ENCODE data around the gene NBAS.
"Not testable (repeated sequence)": the region's sequence is repeated elsewhere in the genome, so short reads cannot be mapped to it uniquely, and the experiment has no call there.

The NBAS gene

DNA sequence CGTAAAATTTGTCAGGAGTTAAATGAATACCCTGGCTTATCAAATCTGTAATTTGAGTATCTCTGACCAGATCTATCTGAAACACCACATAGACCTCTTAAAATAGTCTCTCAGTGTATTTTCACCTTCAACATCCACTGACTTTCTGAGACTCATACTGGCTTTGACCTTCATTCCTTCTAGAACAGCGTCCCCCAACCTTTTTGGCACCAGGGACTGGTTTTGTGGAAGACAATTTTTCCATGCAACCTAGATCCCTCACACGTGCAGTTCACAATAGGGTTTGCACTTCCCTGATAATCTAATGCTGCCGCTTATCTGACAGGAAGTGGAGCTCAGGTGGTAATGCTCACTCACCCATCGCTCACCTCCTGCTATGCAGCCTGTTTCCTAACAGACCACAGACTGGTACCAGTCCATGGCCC lies 3.2 kb downstream of the NBAS start:
- no peak for DNase-seq

DNA sequence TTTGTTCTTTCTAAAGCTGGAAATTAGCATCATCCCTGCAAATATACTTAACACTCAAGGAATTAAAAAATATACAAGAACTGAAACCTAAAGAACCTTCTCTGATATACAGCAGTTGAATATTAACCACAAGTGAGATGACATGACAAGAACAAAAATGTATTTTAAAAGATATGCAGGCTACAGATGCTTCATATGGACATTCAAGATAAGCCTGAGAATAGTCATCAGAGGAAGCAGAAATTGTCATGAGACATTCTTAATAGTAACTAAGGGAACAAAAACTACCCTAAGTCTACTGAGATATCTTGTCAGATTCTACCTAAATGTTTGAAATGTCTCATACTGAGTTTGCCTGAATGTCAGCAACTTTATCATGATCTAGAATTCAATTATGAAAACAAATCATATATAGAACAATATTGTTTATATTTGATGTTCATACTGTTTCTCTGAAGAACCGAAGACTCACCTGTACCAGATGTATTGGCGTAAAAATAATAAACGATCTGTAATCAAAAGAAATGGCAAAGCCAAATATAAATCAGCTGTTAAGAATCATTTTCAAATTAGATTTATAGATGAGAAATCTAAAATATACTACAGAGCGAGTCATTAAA lies 4.7 kb downstream of the NBAS start:
- DNase-seq, result no peak

DNA sequence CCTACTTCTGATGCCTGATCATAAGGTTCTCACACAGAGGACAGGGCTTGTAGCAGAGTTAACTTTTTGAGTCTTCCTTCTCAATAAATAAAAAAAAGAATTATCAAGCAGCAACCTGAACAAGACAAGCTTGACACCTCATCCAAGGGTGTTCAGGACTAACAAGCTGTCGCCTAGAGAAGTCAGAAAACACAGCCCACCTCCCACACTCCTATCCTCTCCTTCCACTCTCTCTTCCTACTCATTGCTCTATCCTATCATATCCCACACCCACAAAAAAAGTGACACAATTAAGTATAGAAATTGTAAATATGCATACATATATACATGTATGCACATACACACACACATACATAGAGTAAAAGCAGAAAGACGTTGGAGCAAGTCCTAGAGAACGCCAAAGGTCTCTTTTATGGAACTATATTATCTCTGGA lies 5.4 kb downstream of the NBAS start:
- no peak for DNase-seq

DNA sequence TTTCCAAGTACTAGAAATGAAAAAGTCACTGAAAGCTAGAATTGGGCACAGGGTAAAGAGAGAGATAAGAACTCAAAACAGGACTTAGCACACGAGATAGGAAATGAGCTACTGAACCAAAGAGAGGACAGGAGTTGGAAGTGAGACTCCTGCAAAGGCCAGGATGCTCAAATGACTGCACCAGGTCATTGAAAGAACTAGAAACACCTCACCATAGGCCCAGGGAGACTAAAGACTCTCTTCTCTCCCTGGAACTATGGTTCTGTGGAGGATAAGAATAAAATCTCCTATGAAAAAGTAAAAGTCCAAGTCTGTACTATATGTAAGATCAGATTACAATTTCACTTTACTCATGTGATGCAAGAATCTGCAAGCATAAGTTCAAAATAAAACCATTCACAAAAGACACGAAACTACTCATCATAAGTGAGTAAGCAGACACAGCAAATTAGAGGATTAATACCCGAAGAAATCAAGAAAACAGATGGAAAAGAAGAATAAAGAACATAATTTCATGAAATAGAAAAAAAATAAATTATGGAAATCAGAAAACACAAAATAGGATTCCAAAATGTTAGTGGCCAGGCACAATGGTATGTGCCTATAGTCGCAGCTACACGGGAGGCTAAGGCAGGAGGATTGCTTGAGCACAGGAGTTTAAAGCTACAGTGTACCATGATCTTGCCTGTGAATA lies 6.5 kb downstream of the NBAS start:
- DNase-seq, result no peak

DNA sequence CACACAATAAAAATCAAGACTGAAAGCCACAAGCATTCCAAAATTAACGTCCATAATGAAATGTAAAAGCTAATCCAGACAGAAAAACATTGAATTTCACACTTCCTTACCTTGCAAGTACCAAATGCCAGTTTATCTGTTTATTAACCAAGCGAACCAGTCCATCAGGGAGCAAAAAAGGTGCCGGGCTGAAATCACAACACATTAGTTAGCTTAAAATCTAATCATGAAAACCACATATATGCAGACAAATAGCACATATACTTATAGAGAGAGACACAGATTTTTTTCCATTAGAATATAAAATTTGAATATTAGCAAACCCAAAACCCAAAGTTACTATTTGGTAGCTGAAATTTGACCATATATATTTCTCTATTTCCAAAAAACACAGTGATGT lies 7.2 kb downstream of the NBAS start:
- no peak for DNase-seq

DNA sequence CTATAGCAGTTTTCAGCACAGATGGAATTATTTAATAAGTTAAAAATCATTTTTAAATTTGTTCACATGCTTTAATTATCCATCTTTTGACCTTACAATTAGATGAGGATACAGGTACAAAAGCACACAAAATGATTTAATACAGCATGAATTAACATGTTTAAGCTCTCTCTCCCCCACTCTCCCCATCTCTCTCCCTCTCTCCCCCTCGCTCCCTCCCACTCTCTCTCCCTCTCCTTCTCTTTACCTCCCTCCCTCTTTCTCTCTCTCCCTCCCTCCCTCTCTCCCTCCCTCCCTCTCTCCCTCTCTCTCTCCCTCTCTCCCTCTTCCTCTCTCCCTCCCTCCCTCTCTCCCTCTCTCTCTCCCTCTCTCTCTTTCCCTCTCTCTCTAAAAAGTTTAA lies 7.6 kb downstream of the NBAS start:
- DNase-seq, result no peak

DNA sequence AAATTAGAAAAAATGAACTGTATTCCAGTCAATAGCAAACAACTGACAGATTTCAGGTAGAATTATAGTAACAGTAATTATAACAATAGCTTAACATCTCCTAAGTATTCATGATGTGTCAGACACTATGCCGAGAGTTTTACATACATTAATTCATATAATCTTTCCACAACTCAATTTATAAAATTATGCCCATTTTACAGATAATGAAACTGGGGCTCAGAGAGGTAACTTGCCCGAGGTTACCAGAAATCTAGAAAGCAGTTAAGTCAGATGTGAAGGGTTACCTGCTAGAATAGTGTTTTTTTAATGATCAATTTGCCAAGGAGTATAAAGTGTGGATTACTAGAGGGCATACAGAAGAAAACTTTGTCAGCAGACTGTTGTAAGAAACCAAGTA lies 12.2 kb downstream of the NBAS start:
- DNase-seq, result no peak

DNA sequence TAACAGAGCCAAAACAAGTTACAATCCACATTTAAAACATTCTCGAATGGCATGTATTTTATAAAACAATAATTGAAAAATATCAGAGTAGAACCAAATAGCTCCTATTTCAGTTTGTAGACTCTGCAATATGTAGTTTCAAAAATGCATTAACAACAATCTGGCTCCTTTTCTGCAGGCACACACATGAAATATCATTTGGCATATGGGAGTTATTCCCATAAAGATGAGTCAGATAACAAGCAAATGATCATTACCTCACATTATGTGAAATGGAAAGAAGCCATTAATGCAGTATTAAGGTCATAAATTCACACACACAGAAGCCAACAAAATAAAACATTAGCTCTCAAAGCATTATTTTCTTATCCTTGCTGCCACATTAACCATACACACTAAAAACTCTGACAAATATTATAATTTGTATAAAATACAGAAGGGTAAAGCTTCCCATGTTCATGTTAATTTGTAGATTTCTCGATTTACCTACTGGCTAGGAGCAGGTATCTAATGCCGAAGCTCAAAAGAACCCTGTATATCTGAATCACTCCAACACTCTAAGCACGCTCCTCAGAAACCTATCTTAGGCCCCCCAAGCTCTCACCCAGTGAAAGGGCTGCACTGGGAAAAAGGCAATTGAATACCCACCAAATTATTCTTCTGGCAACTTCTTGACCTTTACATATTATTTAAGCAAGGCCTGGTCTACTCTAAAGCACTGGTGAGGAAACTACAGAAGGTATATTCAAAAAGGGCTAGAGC lies 13.8 kb downstream of the NBAS start:
- no peak for DNase-seq

DNA sequence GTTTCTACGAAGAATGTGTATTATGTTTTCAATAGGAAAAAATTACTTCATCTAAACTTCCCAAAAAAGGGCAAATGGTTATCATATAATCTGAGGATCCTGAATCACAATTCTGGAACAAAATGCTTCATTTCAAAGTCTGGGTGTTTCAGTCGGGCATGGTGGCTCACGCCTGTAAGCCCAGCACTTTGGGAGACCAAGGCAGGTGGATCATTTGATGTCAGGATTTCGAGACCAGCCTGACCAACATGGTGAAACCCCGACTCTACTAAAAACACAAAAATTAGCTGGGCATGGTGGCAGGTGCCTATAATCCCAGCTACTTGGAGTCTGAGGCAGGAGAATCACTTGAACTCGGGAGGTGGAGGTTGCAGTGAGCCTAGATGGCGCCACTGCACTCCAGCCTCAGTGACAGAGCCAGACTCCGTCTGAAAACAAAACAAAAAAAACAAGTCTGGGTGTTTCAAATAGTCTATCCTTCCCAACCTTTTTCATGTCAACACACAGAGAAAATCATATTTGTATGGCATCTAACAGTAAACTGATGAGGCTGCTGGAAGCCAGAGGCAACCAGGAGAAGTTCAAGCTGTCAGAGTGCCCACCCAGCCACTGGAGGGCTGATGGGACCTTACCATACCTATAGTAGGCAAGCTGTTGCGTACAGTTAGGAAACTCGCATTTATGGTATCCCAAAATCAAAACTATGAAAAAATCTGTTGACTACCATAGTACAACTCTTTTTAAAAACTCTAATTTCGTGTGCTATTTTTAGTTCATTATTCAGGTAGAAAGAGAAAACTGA lies 14.6 kb downstream of the NBAS start:
- DNase-seq, result no peak

DNA sequence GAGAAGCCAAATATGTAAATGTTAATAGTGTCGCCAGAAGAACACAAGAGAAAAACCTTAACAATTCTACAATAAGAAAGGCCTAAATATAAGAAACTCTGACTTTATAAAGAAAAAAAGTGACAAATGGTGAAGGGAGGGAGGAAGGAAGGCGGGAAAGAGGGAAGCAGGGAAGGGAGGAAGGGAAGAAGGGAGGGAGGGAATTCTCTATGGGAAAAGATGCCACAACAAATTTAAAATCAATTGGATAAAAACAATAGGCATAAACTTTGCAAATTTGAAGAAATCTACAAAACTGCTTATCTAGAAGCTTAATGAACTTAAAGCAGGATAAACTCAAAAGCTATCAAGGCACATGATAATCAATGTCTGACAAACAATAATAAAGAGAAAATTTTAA lies 16.9 kb downstream of the NBAS start:
- DNase-seq, result no peak

DNA sequence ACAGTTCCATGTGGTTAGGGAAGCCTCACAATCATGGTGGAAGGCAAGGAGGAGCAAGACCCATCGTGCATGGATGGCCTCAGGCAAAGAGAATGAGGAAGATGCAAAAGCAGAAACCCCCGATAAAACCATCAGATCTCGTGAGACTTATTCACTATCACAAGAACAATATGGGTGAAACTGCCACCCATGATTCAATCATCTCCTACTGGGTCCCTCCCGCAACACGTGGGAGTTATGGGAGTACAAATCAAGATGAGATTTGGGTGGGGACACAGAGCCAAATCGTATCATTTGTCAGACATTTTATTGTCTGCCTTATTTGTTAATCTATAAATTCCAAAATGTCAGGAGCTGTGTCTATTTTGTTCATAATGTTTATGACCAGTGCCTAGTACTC lies 17.6 kb downstream of the NBAS start:
- no peak for DNase-seq

DNA sequence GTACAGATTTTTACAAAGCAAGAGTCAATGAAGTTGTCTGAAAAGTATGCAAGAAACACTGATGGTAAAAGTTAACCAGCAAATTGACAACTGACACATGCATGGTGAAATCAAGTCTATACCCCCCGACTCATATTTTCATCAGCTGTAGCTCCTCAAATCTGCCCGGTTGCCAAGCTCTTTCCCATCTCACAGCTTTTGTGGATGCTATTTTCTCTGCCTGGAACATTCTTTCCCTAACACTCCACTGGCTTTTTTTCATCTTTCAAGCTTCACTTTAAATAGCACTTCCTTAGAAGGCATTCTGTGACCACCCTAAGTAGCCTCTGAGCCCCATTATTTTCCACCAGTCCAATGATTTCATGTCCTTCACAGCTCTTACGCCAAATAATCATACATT lies 18.1 kb downstream of the NBAS start:
- no peak for DNase-seq

DNA sequence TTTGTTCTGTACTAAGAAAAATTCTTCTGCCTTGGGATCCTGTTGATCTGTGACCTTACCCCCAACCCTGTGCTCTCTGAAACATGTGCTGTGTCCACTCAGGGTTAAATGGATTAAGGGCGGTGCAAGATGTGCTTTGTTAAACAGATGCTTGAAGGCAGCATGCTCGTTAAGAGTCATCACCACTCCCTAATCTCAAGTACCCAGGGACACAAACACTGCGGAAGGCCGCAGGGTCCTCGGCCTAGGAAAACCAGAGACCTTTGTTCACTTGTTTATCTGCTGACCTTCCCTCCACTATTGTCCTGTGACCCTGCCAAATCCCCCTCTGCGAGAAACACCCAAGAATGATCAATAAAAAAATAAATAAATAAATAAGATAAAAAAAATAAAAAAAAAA lies 18.9 kb downstream of the NBAS start:
- not testable (repeated sequence) for DNase-seq

DNA sequence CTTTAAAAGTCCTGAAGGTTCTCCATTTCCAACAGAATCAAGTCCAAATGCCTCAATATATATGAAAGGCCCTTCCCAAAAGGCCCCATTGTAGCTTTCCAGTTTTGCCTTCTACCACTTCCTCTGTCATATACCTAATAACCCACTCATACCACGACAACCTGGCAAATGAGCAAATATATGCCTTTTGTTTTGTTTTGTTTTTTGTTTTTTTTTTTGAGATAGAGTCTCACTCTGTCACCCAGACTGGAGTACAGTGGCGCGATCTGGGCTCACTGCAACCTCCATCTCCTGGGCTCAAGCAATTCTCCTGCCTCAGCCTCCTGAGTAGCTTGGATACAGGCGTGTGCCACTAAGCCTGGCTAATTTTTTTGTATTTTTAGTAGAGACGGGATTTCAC lies 20.6 kb downstream of the NBAS start:
- not testable (repeated sequence) for DNase-seq

DNA sequence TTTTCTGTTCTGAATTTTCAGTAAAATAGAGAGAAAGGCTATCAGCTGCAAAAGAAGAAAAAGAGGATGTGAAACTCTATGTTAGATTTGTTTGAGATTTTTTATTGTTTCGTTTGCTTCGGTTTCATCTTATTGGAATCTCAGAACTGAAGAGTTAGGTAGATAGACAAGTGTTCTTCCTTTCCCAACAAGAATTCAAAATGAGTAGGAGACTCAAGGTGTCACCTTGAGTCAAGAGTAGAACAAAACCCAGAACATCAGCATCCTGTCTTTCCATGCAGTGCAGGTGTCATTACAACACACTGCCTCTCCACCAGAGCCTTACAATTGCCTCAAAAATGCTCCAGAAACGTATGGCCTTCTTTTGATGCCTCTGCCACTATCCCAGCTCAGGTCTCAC lies 21.1 kb downstream of the NBAS start:
- no peak for DNase-seq

DNA sequence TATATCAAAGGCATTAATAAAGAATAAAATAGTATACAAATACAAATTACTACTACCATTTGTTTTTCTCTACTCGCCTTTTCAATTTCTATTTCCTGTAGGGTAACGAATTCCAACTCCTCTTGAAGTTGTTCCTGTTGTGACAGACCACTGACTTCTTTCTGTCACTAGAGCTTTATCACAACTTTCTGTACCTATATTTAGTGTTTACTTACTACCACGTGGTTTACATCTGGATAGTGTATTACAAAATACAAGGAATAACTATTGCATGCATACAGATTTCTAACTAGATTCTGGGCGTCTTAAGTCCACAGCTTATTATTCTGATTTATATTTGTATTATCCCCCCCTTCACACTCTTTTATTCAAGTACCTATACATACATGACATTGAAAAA lies 22.3 kb downstream of the NBAS start:
- no peak for DNase-seq

DNA sequence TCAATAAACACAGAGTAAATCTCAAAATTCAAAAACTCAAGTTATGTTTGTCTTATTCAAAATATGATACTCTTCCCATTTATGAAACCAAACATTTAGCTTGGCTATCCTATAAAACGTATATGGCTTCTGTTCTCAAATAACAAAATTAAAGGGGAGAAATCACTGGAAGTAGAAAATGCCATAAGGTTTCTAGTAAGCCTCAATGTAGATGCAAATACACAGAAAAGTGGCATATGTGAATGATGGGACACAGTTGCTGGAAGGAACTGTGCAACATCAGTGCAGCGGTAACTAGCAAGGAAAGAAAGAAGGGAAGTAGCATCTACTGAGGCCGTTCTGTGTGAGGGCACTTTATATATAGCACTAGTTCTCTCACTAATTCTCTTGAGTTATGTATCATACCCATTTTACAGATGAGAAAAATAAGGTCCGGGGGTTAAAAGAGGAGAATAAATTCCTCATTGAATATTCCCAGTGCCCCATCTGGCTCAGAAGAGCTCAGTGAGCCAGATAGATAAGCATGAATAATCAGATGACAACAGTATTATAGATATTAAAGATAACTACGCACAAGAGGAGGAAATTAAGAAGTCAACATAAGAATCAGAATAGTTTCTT lies 27.2 kb downstream of the NBAS start:
- DNase-seq, result no peak

DNA sequence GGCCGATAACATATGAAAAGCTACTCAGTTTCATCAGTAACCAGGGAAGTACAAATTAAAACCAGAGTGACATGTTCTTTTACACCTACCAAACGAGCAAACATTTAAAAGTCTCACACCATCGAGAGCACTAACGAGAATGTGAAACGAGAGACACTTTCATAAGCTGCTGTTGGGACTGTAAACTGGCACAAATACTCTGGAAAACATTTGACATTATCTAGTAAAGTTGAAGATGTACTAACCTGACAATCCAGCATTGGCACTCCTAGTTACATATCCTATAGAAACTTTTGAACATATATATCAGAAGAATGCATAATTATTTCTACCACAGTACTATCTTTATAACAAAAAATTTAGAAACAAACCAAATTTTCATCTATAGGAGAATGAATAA lies 28.1 kb downstream of the NBAS start:
- no peak for DNase-seq

DNA sequence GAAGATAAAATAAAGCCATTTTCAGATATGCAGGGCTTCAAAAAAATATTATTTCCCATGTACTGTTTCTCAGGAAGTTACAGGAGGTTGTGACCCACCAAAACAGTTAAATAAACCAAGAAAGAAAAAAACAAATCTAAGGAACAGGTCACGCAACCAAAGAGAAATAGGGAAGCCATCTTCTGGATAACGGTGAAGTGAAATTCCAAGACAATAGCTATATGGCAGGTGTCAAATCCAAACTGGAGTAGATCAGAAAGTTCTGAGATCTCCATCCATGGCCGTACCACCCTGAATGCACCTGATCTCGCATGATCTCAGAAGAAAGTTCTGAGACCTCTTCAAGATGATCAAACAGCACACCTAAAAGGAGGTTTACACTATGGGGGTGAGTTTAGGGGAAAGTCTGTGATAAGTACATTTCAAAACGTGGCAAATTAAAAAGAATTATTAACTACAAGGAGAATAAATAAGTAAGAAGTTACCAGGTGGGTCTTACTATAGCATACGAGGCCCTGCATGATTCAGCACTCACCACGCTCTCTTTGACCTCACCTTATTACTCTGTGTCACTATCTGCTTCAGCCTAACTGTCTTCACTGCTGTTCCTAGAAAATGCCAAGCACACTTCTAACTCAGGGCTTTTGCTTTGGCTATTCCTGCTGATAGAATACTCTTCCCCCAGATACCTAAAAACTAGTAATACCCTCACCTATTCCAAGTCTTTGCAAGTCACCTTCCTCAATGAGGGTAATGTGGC lies 29.9 kb downstream of the NBAS start:
- no peak for DNase-seq

DNA sequence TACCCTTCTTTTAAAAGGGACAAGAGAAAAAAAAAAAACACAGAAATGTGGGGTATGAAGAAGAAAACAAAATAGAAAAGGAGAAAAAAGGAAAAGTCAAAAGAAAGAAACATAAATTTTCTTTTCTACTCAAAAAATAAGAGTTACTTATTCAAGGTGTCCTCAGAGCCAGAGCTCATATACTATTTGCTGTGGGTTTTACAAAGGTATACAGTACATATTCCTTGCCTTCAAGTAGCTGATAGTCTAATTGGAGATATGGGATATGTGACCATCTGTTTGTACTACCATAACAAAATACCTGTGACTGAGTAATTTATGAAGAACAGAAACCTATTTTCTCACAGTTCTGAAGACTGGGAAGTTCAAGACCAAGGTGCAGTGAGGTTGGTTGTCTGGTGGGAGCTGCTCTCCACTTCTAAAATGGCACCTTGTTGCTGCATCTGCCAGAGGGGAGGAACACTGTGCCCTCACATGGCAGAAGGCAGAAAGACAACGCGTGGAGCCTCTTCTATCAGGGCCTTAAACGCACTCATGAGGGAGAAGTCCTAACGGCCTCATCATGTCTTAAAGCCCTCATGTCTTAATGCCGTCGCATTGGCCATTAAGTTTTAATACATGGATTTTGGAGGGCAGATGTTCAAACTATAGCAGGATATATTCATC lies 33.9 kb downstream of the NBAS start:
- DNase-seq, result no peak

DNA sequence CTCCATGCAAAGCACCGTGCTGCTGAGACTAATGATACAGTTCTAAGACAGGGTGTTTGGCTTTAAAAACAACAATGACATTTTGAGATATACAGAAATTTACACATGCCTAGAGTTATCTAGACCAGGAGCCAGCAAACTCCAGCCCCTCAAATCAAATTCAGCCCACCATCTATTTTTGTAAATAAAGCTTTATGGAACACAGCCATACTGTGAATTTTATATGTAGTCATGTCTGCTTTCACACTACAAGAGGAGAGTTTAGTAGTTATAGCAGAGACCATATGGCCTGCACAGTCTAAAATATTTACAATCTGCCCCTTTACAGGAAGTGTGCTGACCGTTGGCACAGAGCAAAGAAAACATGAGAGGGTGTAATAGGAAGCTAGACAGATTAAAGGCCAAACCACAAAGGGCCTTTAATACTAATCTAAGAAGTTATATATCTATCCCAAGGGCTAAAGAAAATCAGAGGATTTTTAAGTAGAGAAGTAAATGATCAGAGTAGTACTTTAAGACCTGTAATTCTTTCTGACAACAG lies 39.4 kb downstream of the NBAS start:
- DNase-seq, result no peak
